Measurements from ENCODE around the gene C10orf67. TPM values are rescaled to one million over a fixed set of nuclear protein-coding genes. Genes with fewer than 3 reads are reported as not detected.
A peak's percentile ranks its signal among the peaks of the same experiment; 100 is the strongest.

C10orf67 gene
- total RNA-seq, 1 donor from 2014 or later, result 1.6 TPM

GRCh38 chr10:23173214-23174073 lies 171.2 kb downstream of the C10orf67 start:
- ATAC-seq (no peak), DNase-seq (no peak)
- H3K27ac ChIP-seq, result no peak overlapping the region
- intact Hi-C loops (cut with DNase I), result no loop called here
- H3K36me3 ChIP-seq, result no peaks in the 10 kb centered on the region
- no peak for TF ChIP-seq CTCF (IDR thresholded peaks at IDR 0.05)
- no peaks in the 10 kb centered on the region for H3K4me1 ChIP-seq
- H3K27me3 ChIP-seq, result peaks cover 82% of the 10 kb centered on the region
- H3K9me3 ChIP-seq, result no peaks in the 10 kb centered on the region
- no peak overlapping the region for H3K4me3 ChIP-seq

- Histone ChIP-seq H3K36me3 (no peaks in the 10 kb centered on the region), H3K9me3 (no peaks in the 10 kb centered on the region), H3K27ac (no peak overlapping the region), H3K4me3 (no peak overlapping the region), H3K4me1 (no peaks in the 10 kb centered on the region), H3K27me3 (peaks cover 78% of the 10 kb centered on the region)
- DNase-seq, result no peak
- intact Hi-C loops (cut with DNase I), result no loop called here
- no peak for ATAC-seq
- TF ChIP-seq CTCF (IDR thresholded peaks at IDR 0.05), result no peak
These were observed 172.0 kb downstream of the C10orf67 start for GRCh38 chr10:23172429-23173213.

GRCh38 chr10:23171232-23171876 lies 173.2 kb downstream of the C10orf67 start:
- Histone ChIP-seq H3K4me1 (no peaks in the 10 kb centered on the region), H3K9me3 (no peaks in the 10 kb centered on the region), H3K4me3 (no peak overlapping the region), H3K27me3 (peaks cover 68% of the 10 kb centered on the region), H3K27ac (no peak overlapping the region), H3K36me3 (no peaks in the 10 kb centered on the region)
- DNase-seq (no peak), ATAC-seq (peak; percentile 56)
- no peak for TF ChIP-seq CTCF (IDR thresholded peaks at IDR 0.05)
- intact Hi-C loops (cut with DNase I), result no loop called here

- Histone ChIP-seq H3K9me3 (no peaks in the 10 kb centered on the region), H3K4me3 (no peak overlapping the region), H3K27me3 (peaks cover 15% of the 10 kb centered on the region), H3K36me3 (no peaks in the 10 kb centered on the region), H3K27ac (no peak overlapping the region), H3K4me1 (no peaks in the 10 kb centered on the region)
- ATAC-seq, result peak; percentile 84
- DNase-seq, result no peak
- intact Hi-C loops (cut with DNase I), result no loop called here
- peak; percentile 82 for TF ChIP-seq CTCF (IDR thresholded peaks at IDR 0.05)
These were observed 186.2 kb downstream of the C10orf67 start for GRCh38 chr10:23158370-23158769.

GRCh38 chr10:23157691-23158369 lies 186.8 kb downstream of the C10orf67 start:
- ATAC-seq (peak; percentile 51), DNase-seq (no peak)
- intact Hi-C loops (cut with DNase I), result no loop called here
- peaks cover 15% of the 10 kb centered on the region for H3K27me3 ChIP-seq
- H3K36me3 ChIP-seq, result no peaks in the 10 kb centered on the region
- H3K9me3 ChIP-seq, result no peaks in the 10 kb centered on the region
- H3K27ac ChIP-seq, result no peak overlapping the region
- H3K4me3 ChIP-seq, result no peak overlapping the region
- H3K4me1 ChIP-seq, result no peaks in the 10 kb centered on the region
- TF ChIP-seq CTCF (IDR thresholded peaks at IDR 0.05), result no peak

Measured in upper lobe of right lung (tissue), 1 donor.